ENCODE results near the gene FIP1L1.
A peak's percentile ranks its signal among the peaks of the same experiment; 100 is the strongest.

DNA sequence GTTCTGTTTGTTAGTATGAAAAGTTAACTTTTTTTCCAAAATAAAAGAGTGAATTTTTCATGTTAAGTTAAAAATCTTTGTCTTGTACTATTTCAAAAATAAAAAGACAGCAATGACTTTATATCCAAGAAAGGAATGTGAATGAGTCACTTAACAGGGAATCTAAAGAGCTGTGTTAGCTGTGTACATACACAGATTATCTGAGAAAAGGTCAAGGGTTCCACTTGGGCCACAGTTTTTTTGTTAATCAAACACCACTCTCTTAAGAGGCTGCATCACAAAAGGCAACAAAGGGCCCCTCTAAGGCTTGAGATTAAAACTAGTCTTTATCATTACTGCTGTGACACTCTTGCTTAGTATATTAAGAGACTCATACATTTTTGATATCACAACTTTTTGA is 82.1 kb downstream of the FIP1L1 start:
- TF ChIP-seq BACH2 (CRISPR knock-in tag; IDR thresholded peaks at IDR 0.05; ENCODE audit: borderline replicate concordance) (no peak), ISL1 (CRISPR knock-in tag; IDR thresholded peaks at IDR 0.05) (peak; percentile 22; the same call in 1 of the 2 replicates), ZFP3 (CRISPR knock-in tag; IDR thresholded peaks at IDR 0.05) (no peak), PATZ1 (CRISPR knock-in tag; IDR thresholded peaks at IDR 0.05; ENCODE audit: borderline replicate concordance) (no peak), RARB (CRISPR knock-in tag; IDR thresholded peaks at IDR 0.05) (no peak), GLIS3 (CRISPR knock-in tag; IDR thresholded peaks at IDR 0.05) (no peak), CSRNP3 (CRISPR knock-in tag; IDR thresholded peaks at IDR 0.05) (no peak), PPARA (CRISPR knock-in tag; IDR thresholded peaks at IDR 0.05; ENCODE audit: borderline replicate concordance) (no peak)

Measured in SK-N-SH treated with all-trans-retinoic acid at 6 μM for 48 hours (cell line).